Heart right ventricle (tissue), 16 donors: Measurements from ENCODE around the gene OTUD5. TPM values are rescaled to one million over a fixed set of nuclear protein-coding genes. Genes with fewer than 3 reads are reported as not detected.
A peak's percentile ranks its signal among the peaks of the same experiment; 100 is the strongest.

ENCODE experiments used
- ATAC-seq, 8 donors: fragments of 200-7000 bp; cut with Tn5 transposase; one replicate each; pipeline ENCODE4 v1.9.1; 2020; ENCODE audit warnings: mild to moderate bottlenecking in 8 of 8, moderate library complexity in 8 of 8, moderate number of reproducible peaks in 1 of 8
- DNase-seq, 2 donors: peaks; one replicate each; pipeline ENCODE4 v3.0.0-alpha.2; 2020
- H3K27ac ChIP-seq, 10 donors: fragments of 200-600 bp; sonication (generic) in 2 of 10; one replicate each; pipeline versions ENCODE4 v1.5.0 to v1.8.0; 2020 to 2022; ENCODE audit warnings: mild to moderate bottlenecking in 3 of 10
- H3K27me3 ChIP-seq, 7 donors: fragments of 200-600 bp; one replicate each; pipeline ENCODE4 v1.8.0; 2021 to 2022; ENCODE audit warnings: mild to moderate bottlenecking in 2 of 7
- H3K36me3 ChIP-seq, 9 donors: fragments of 200-600 bp; sonication (generic) in 1 of 9; one replicate each; pipeline versions ENCODE4 v1.5.0 to v1.8.0; 2020 to 2022; ENCODE audit warnings: mild to moderate bottlenecking in 2 of 9
- H3K4me1 ChIP-seq, 9 donors: fragments of 200-600 bp; sonication (generic) in 1 of 9; one replicate each; pipeline versions ENCODE4 v1.5.0 to v1.8.0; 2020 to 2022; ENCODE audit warnings: mild to moderate bottlenecking in 4 of 9
- H3K4me3 ChIP-seq, 10 donors: fragments of 200-600 bp; sonication (generic) in 2 of 10; one replicate each; pipeline versions ENCODE4 v1.5.0 to v1.8.0; 2020 to 2022; ENCODE audit warnings: mild to moderate bottlenecking in 7 of 10, moderate library complexity in 2 of 10
- H3K9me3 ChIP-seq, 11 donors: fragments of 200-600 bp in 10 of 11; sonication (generic) in 2 of 11; one replicate each; pipeline versions ENCODE4 v1.5.0 to v1.8.0; 2013 to 2022; ENCODE audit warnings: mild to moderate bottlenecking in 2 of 11, control low read depth in 1 of 11, moderate library complexity in 1 of 11
- WGBS, 2 donors: extraction: QIAGEN DNeasy Blood & Tissue Kit; methylation state at CpG; one replicate each; pipeline ENCODE4 v1.1.7; 2013; ENCODE audit warnings: inconsistent platforms in 1 of 2; 5-methylcytosine and 5-hydroxymethylcytosine counted together
- intact Hi-C, 10 donors: fragments of 100-400 bp; cut with DNase I; formaldehyde crosslinking; loops; one replicate each; pipeline versions ENCODE4 v1.11.1 to v1.14.2; 2022
- polyA plus RNA-seq, 2 donors: library from polyadenylated mRNA; stranded (reverse); fragments of 200-250 nt; gene quantifications; one replicate each; pipeline ENCODE4 v1.2.3, GENCODE V29; 2013
- total RNA-seq, 10 donors: library from RNA; stranded (reverse); fragmentation: NEBNext Ultra II Directional in 3 of 10; extraction: Animal tissue kit (Norgen Biotek cat#: 25700) in 3 of 10; gene quantifications; one replicate each; pipeline versions ENCODE4 v1.2.1 to v1.2.4, GENCODE V29; 2021 to 2023
- TF ChIP-seq, protein P1 (sequence below), 9 donors: fragments of 200-600 bp; sonication (generic) in 2 of 9; IDR thresholded peaks; one replicate each; pipeline versions ENCODE4 v1.5.0 to v1.8.0; 2021 to 2022; ENCODE audit warnings: antibody characterized with exemption in 9 of 9, mild to moderate bottlenecking in 5 of 9, moderate library complexity in 1 of 9
- donor health status: Arrhythmogenic right ventricular cardiomyopathy.
- donor health status: ischemic (EF 13 %, LVEDD 7.1; RV severe dilation, severe dysfunction).
- donor health status: healthy with polysubstance abuse.
- donor health status: DM: no; HTN: yes; CAD: no.
- donor health status: DM: no; HTN: no; CAD: no.
- donor health status: ischemic (EF 25% LVEDD 6.9; RV normal size, moderate dysfunction).
- donor health status: ischemic (EF 25% LVEDD 5.7; RV mildly dilated, moderate dysfunction).
- donor health status: healthy.
- donor health status: DM: yes; HTN: yes; CAD: no.
- donor health status: Ischemic cardiomyopathy.
- donor health status: ischemic (EF 35%, LVEDD 5.7; RV mildly dilated, moderate dysfunction).
- donor health status: nonischemic (EF 11% LVEDD 7.7; RV severe dilation, severe dysfunction).
- donor health status: DM: yes; HTN: yes; CAD: no.
- donor health status: PGD.
- donor health status: ischemic (EF 29% LVEDD 5.4; RV normal size, mild dysfunction).
- donor health status: nonischemic (EF 23%, LVEDD 6.1; RV moderate dilation, normal function).

Gene OTUD5
- total and polyA plus RNA-seq, 12 donors, result 17.9 to 27.3 (median 24.7) TPM

DNA sequence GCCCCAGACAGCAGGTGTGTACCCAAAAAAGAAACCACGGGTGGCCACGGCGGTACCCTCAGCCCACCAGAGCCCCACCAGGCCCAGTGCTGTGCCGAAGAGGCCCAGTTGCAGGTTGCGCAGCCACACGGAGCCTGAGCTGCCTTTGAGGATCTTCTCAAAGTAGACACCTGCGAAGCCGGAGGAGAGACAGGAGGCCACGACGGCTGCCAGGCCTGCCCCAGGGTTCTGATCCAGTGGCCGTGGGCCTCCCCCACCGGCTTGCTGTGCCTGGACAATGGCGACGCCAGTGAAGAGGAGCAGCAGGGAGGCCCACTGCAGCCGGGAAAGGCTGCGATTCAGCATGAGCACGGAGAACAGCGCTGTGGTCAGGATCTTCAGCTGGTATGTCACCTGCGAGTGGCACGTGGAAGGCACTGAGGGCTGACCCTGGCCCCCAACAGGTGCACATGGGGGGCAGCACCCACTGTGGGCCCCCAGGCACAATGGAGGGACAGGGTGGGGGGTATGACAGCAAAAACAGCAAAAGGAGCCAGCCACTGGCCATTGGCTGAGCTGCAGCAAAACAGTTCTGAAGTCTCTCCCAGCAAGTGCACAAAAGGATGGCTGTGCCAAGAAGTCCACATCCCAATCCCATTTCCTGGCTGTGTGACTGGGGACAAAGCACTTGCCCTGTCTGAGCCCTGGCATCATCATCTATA is 52.2 kb downstream of the OTUD5 start:
- H3K9me3 ChIP-seq, result no peaks in the 10 kb centered on the region
- intact Hi-C loops, result loop anchor here in 1 of 10 donors (10.0 kb wide), 1 partner anchor 100 kb away; the partner anchor contains the start of gene HDAC6

DNA sequence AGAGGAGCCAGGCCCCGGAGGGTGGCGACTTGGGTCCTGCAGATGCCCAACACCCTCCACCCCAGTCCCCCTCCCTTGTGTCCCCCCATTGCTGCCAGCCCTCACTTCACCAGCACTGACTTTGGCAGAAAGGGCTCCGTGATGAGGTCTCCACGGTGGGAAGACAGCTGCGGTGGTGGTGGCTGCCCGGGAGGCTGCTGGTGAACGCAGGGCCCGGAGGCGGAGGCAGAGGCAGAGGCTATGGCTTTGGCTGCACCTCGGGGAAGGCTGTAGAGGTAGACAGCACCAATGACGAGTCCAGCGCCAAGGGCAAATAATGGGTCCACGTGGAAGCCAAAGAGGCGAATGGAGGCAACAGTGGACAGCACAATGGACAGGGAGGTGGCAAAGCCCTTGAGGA is 52.8 kb downstream of the OTUD5 start:
- TF ChIP-seq, protein P1, sequence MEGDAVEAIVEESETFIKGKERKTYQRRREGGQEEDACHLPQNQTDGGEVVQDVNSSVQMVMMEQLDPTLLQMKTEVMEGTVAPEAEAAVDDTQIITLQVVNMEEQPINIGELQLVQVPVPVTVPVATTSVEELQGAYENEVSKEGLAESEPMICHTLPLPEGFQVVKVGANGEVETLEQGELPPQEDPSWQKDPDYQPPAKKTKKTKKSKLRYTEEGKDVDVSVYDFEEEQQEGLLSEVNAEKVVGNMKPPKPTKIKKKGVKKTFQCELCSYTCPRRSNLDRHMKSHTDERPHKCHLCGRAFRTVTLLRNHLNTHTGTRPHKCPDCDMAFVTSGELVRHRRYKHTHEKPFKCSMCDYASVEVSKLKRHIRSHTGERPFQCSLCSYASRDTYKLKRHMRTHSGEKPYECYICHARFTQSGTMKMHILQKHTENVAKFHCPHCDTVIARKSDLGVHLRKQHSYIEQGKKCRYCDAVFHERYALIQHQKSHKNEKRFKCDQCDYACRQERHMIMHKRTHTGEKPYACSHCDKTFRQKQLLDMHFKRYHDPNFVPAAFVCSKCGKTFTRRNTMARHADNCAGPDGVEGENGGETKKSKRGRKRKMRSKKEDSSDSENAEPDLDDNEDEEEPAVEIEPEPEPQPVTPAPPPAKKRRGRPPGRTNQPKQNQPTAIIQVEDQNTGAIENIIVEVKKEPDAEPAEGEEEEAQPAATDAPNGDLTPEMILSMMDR (IDR thresholded peaks at IDR 0.05), result no peak
- intact Hi-C loops, result loop anchor here in 1 of 10 donors (10.0 kb wide), 1 partner anchor 100 kb away; the partner anchor contains the start of gene HDAC6
- no peak overlapping the region for H3K4me3 ChIP-seq
- WGBS, 2 donors, result 86 to 91% methylated on average over 14 of the region's 14 CpGs
- no peaks in the 10 kb centered on the region for H3K27me3 ChIP-seq
- ATAC-seq, result peak in 1 of 8 donors; percentile 15
- no peaks in the 10 kb centered on the region for H3K9me3 ChIP-seq
- peaks cover 0 to 85% (median 0%) of the 10 kb centered on the region in 9 donors for H3K36me3 ChIP-seq
- no peak for DNase-seq
- H3K4me1 ChIP-seq, result peaks cover 0 to 3% (median 0%) of the 10 kb centered on the region in 9 donors
- H3K27ac ChIP-seq, result no peak overlapping the region

More for the DNA sequence above, 52.2 kb downstream of the OTUD5 start:
- Histone ChIP-seq H3K4me1 (peaks cover 0 to 2% (median under 1%) of the 10 kb centered on the region in 9 donors), H3K4me3 (no peak overlapping the region), H3K27me3 (no peaks in the 10 kb centered on the region), H3K27ac (no peak overlapping the region), H3K36me3 (peaks cover 0 to 81% (median 0%) of the 10 kb centered on the region in 9 donors)
- no peak for DNase-seq
- 94 to 96% methylated on average over 19 to 20 of the region's 20 CpGs for WGBS, 2 donors
- no peak for ATAC-seq
- TF ChIP-seq, protein P1 (IDR thresholded peaks at IDR 0.05), result no peak

DNA sequence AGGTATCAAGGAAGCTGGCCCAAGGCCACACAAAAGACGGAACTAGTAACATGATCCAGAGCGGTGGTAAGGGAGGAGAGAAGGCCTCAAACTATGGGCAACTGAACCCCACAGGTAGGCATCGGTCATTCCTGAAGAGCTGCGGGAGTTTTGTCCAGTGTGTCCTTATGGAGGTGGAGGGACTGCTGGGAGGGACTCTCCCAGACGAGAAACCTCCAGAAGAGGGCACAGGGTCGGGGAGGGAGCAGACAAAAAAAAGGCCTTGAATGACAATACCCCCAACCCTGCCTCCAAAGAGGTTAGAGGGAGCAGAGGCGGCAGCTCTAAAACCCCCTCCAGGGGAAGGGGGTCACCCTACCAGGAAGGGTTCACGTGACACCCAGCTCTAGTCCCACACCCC is 53.2 kb downstream of the OTUD5 start:
- WGBS, 2 donors, result 75 to 83% methylated on average over 7 to 8 of the region's 8 CpGs
- Histone ChIP-seq H3K4me3 (no peak overlapping the region), H3K36me3 (peaks cover 0 to 88% (median 0%) of the 10 kb centered on the region in 9 donors), H3K27ac (no peak overlapping the region), H3K9me3 (no peaks in the 10 kb centered on the region), H3K27me3 (no peaks in the 10 kb centered on the region), H3K4me1 (peaks cover 0 to 6% (median 0%) of the 10 kb centered on the region in 9 donors)
- DNase-seq (no peak), ATAC-seq (no peak)
- intact Hi-C loops, result loop anchor here in 1 of 10 donors (10.0 kb wide), 1 partner anchor 99 kb away; the partner anchor contains the start of gene HDAC6
- TF ChIP-seq, protein P1 (IDR thresholded peaks at IDR 0.05), result no peak

DNA sequence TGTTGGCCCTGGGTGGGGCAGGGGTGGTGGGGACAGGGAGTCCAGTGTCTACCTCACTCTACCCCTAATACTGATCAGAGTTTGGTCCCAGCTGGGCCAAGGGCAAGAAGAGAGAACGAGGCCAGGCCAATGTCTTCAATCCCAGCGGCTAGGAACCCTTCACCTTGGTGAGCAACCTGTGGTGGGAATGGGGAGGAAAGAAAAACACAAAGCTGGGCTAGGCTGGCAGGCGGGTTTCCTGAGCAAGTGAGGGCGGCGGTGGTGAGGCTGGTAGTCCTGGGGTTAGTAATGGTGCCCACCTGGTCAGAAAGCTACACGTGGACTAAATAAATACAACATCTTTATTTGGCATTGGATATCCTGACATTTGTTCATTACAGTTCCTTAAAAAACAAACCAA is 54.1 kb downstream of the OTUD5 start:
- TF ChIP-seq, protein P1 (IDR thresholded peaks at IDR 0.05), result no peak
- H3K36me3 ChIP-seq, result peaks cover 0 to 79% (median 0%) of the 10 kb centered on the region in 9 donors
- 82 to 92% methylated on average over 4 to 6 of the region's 6 CpGs for WGBS, 2 donors
- no peak for DNase-seq
- peaks cover 0 to 15% (median 5%) of the 10 kb centered on the region in 9 donors for H3K4me1 ChIP-seq
- H3K27me3 ChIP-seq, result no peaks in the 10 kb centered on the region
- intact Hi-C loops, result loop anchor here in 1 of 10 donors (10.0 kb wide), 1 partner anchor 98 kb away; the partner anchor contains the start of gene HDAC6
- H3K9me3 ChIP-seq, result peaks cover 0 to 1% (median 0%) of the 10 kb centered on the region in 11 donors
- no peak overlapping the region for H3K27ac ChIP-seq
- no peak overlapping the region for H3K4me3 ChIP-seq
- no peak for ATAC-seq
